IMR-90 (cell line): ENCODE results near the gene SWI5. TPM values are rescaled to one million over a fixed set of nuclear protein-coding genes. Genes with fewer than 3 reads are reported as not detected.

ENCODE experiments used
- ATAC-seq: fragments of 200-7000 bp; cut with Tn5 transposase; 2 replicates; pipeline ENCODE4 v1.9.1; 2020; ENCODE audit warnings: low read depth, mild to moderate bottlenecking, moderate library complexity
- BruUV-seq: library from RNA; stranded (reverse); fragments of 400-500 nt; replicated peaks from 2 replicates; lab custom pipeline; 2021; lab: Mats Ljungman, UMichigan
- CTCF ChIA-PET: fragments of 300-600 bp; formaldehyde crosslinking; extraction: SDS; loops from one replicate; lab custom pipeline; 2021; ENCODE audit warnings: antibody characterized with exemption; lab: Yijun Ruan, JAX
- POLR2A ChIA-PET: fragments of 300-600 bp; sonication (Branson Sonifier 250); formaldehyde crosslinking; loops from one replicate; lab custom pipeline; 2022; ENCODE audit warnings: antibody characterized with exemption; ENCODE audit not compliant: unreplicated experiment; lab: Charles Lee
- DNase-seq: peaks from one replicate; pipeline ENCODE4 v3.0.0; 2013
- H2AFZ ChIP-seq: replicated peaks from 2 replicates; pipeline ENCODE3; 2013; ENCODE audit warnings: low read length, mild to moderate bottlenecking; ENCODE audit not compliant: poor library complexity
- H2AK5ac ChIP-seq: 2 replicates; pipeline ENCODE4 v1.6.1; 2013; ENCODE audit warnings: low read depth, low read length, inconsistent platforms
- H2AK9ac ChIP-seq: replicated peaks from 2 replicates; pipeline ENCODE3; 2013; ENCODE audit warnings: mild to moderate bottlenecking, low read depth, low read length, moderate library complexity; ENCODE audit not compliant: poor library complexity
- H2BK120ac ChIP-seq: 2 replicates; pipeline ENCODE4 v1.6.1; 2013; ENCODE audit warnings: low read depth, low read length, inconsistent platforms
- H2BK15ac ChIP-seq: 3 replicates; pipeline ENCODE4 v1.6.1; 2013; ENCODE audit warnings: low read depth, low read length, inconsistent platforms
- H2BK20ac ChIP-seq: 2 replicates; pipeline ENCODE4 v1.6.1; 2013; ENCODE audit warnings: low read depth, mild to moderate bottlenecking, inconsistent platforms, low read length, moderate library complexity
- H2BK5ac ChIP-seq: 2 replicates; pipeline ENCODE4 v1.6.1; 2013; ENCODE audit warnings: mild to moderate bottlenecking, low read depth, low read length, inconsistent platforms; ENCODE audit not compliant: poor library complexity, severe bottlenecking
- H3K14ac ChIP-seq: replicated peaks from 2 replicates; pipeline ENCODE4 v1.6.1; 2013; ENCODE audit warnings: low read depth, low read length, inconsistent platforms
- H3K18ac ChIP-seq: 2 replicates; pipeline ENCODE4 v1.6.1; 2013; ENCODE audit warnings: low read depth, low read length, control low read depth
- H3K23ac ChIP-seq: 2 replicates; pipeline ENCODE4 v1.6.1; 2013; ENCODE audit warnings: low read depth, low read length, inconsistent platforms
- H3K27ac ChIP-seq: 2 replicates; pipeline ENCODE4 v1.5.1; 2013; ENCODE audit warnings: mild to moderate bottlenecking, control low read depth, low read length; ENCODE audit not compliant: insufficient read depth
- H3K27me3 ChIP-seq: 2 replicates; pipeline ENCODE4 v1.6.1; 2013; ENCODE audit warnings: low read length; ENCODE audit not compliant: control insufficient read depth, insufficient read depth
- H3K36me3 ChIP-seq: 2 replicates; pipeline ENCODE4 v1.6.1; 2013; ENCODE audit warnings: low read length, mixed read lengths; ENCODE audit not compliant: control insufficient read depth, insufficient read depth
- H3K4ac ChIP-seq: 2 replicates; pipeline ENCODE4 v1.6.1; 2013; ENCODE audit warnings: low read depth, low read length, inconsistent platforms
- H3K4me1 ChIP-seq: 2 replicates; pipeline ENCODE4 v1.6.1; 2013; ENCODE audit warnings: low read length, mixed read lengths; ENCODE audit not compliant: control insufficient read depth, insufficient read depth
- H3K4me2 ChIP-seq: 2 replicates; pipeline ENCODE4 v1.6.1; 2013; ENCODE audit warnings: low read depth, mild to moderate bottlenecking, control low read depth, low read length, moderate library complexity
- H3K4me3 ChIP-seq: 2 replicates; pipeline ENCODE4 v1.5.1; 2013; ENCODE audit warnings: low read depth, mild to moderate bottlenecking, control low read depth, low read length, moderate library complexity; ENCODE audit not compliant: insufficient read depth
- H3K56ac ChIP-seq: 2 replicates; pipeline ENCODE4 v1.6.1; 2013; ENCODE audit warnings: low read length, inconsistent platforms; ENCODE audit not compliant: insufficient read depth; ENCODE audit errors: extremely low read depth
- H3K79me1 ChIP-seq, 2 experiments: 2 replicates each; pipeline ENCODE4 v1.6.1; 2013; ENCODE audit warnings: low read length in 2 of 2, inconsistent platforms in 1 of 2, low read depth in 1 of 2
- H3K9ac ChIP-seq: 2 replicates; pipeline ENCODE4 v1.6.1; 2013; ENCODE audit warnings: low read depth, low read length, control low read depth
- H3K9me1 ChIP-seq: 2 replicates; pipeline ENCODE4 v1.6.1; 2013; ENCODE audit warnings: low read length, inconsistent platforms; ENCODE audit not compliant: insufficient read depth
- H3K9me3 ChIP-seq: 2 replicates; pipeline ENCODE4 v1.6.1; 2013; ENCODE audit warnings: low read length; ENCODE audit not compliant: control insufficient read depth, insufficient read depth
- H4K20me1 ChIP-seq: 2 replicates; pipeline ENCODE4 v1.6.1; 2013; ENCODE audit warnings: low read length, inconsistent platforms; ENCODE audit not compliant: insufficient read depth
- H4K5ac ChIP-seq: 2 replicates; pipeline ENCODE4 v1.6.1; 2013; ENCODE audit warnings: mild to moderate bottlenecking, low read depth, low read length, control low read depth
- H4K8ac ChIP-seq, 2 experiments: 2 replicates each; pipeline ENCODE4 v1.6.1; 2013; ENCODE audit warnings: low read depth in 2 of 2, low read length in 2 of 2, control low read depth in 1 of 2, inconsistent platforms in 1 of 2
- H4K91ac ChIP-seq: 2 replicates; pipeline ENCODE4 v1.6.1; 2013; ENCODE audit warnings: low read depth, low read length, inconsistent platforms; ENCODE audit not compliant: insufficient read depth
- MXI1 ChIP-seq: IDR thresholded peaks from 2 replicates; pipeline ENCODE4 v1.6.1; 2012; ENCODE audit warnings: low read depth, mild to moderate bottlenecking, low read length, moderate library complexity, borderline replicate concordance
- WGBS, 2 experiments: methylation state at CpG; one replicate each; pipeline versions ENCODE4 v1.1.5 to v1.1.7; 2013; ENCODE audit warnings: missing lambda C conversion rate in 2 of 2; ENCODE audit not compliant: insufficient read length in 1 of 2; ENCODE audit errors: extremely low coverage in 2 of 2; 5-methylcytosine and 5-hydroxymethylcytosine counted together
- dilution Hi-C: fragments of 300-500 bp; cut with HindIII; formaldehyde crosslinking; loops from one replicate; pipeline ENCODE4 v1.14.3; 2018; ENCODE audit warnings: low sequenced_read_pairs; ENCODE audit not compliant: unreplicated experiment
- in situ Hi-C: fragments of 300-500 bp; cut with MboI; formaldehyde crosslinking; loops from 3 replicates; pipeline ENCODE4 v1.14.3; 2019; ENCODE audit warnings: low sequenced_read_pairs, inconsistent platforms, mixed read lengths
- intact Hi-C: fragments of 100-400 bp; cut with micrococcal nuclease; formaldehyde crosslinking; loops from 2 replicates; pipeline ENCODE4 v1.10.0; 2022
- polyA plus RNA-seq, 3 experiments: library from polyadenylated mRNA; depleted of rRNA; stranded (reverse); fragments of >200 nt; gene quantifications; 2 replicates each; pipeline ENCODE4 v1.2.3, GENCODE V29; 2012; ENCODE audit warnings: low replicate concordance in 1 of 3
- total RNA-seq: library from RNA; depleted of rRNA; stranded (reverse); fragments of >200 nt; gene quantifications from 2 replicates; pipeline ENCODE4 v1.2.3, GENCODE V29; 2012
- TF ChIP-seq, protein P1 (sequence below): fragments of 150-350 bp; IDR thresholded peaks from 2 replicates; pipeline ENCODE4 v1.6.1; 2017; ENCODE audit warnings: mild to moderate bottlenecking, antibody characterized with exemption, low read length, low read depth

The SWI5 gene
- total and polyA plus RNA-seq, 2 of the 4 experiments (the other 2 are of a cell fraction), result 38.9 to 93.5 TPM

- 27% methylated on average over 3 of the region's 13 CpGs; no CpG with 5 or more reads in 1 of the 2 experiments for WGBS, 2 experiments
- peak overlapping the region; percentile 66 for H2BK20ac ChIP-seq
- peaks cover 0 to 15% of the 10 kb centered on the region in 2 experiments; a peak in 2 of 4 replicates for H3K79me1 ChIP-seq
- H3K23ac ChIP-seq, result peak overlapping the region; percentile 96
- no peaks in the 10 kb centered on the region for H4K20me1 ChIP-seq
- H4K91ac ChIP-seq, result peak overlapping the region; percentile 88
- H2BK120ac ChIP-seq, result peak overlapping the region; percentile 85
- peak overlapping the region; percentile 16 for H3K18ac ChIP-seq
- BruUV-seq, result no TSS peak
- peak overlapping the region; percentile 91 to 99 for H4K8ac ChIP-seq
- TF ChIP-seq MXI1, result peak; percentile 47; the same call in 1 of the 2 replicates
- TF ChIP-seq, protein P1, sequence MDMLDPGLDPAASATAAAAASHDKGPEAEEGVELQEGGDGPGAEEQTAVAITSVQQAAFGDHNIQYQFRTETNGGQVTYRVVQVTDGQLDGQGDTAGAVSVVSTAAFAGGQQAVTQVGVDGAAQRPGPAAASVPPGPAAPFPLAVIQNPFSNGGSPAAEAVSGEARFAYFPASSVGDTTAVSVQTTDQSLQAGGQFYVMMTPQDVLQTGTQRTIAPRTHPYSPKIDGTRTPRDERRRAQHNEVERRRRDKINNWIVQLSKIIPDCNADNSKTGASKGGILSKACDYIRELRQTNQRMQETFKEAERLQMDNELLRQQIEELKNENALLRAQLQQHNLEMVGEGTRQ, result no peak
- H2AFZ ChIP-seq, result peak overlapping the region; percentile 93
- H3K56ac ChIP-seq, result peak overlapping the region; percentile 43; the same call in 1 of the 2 replicates
- H2AK9ac ChIP-seq, result peak overlapping the region; percentile 95
- H2BK15ac ChIP-seq, result peak overlapping the region; percentile 99
- ATAC-seq (peak; percentile 47), DNase-seq (peak; percentile 81)
- no peaks in the 10 kb centered on the region for H3K27me3 ChIP-seq
- H4K5ac ChIP-seq, result peak overlapping the region; percentile 62
- peak overlapping the region; percentile 72 for H2BK5ac ChIP-seq
- peaks cover 26% of the 10 kb centered on the region for H3K4me1 ChIP-seq
- H3K27ac ChIP-seq, result peak overlapping the region; percentile 51
- H3K4ac ChIP-seq, result peak overlapping the region; percentile 99
- H3K4me3 ChIP-seq, result no peak overlapping the region
- CTCF ChIA-PET, result no interaction called here
- peaks cover 23% of the 10 kb centered on the region for H3K9me1 ChIP-seq
- H3K9me3 ChIP-seq, result no peaks in the 10 kb centered on the region
- dilution Hi-C loops (no loop called here), in situ Hi-C loops (no loop called here), intact Hi-C loops (no loop called here)
- H2AK5ac ChIP-seq, result peak overlapping the region; percentile 99
- H3K36me3 ChIP-seq, result no peaks in the 10 kb centered on the region
- H3K9ac ChIP-seq, result peak overlapping the region; percentile 30
- peak overlapping the region; percentile 99 for H3K14ac ChIP-seq
- peak overlapping the region; percentile 3 for H3K4me2 ChIP-seq
- POLR2A ChIA-PET, result no interaction called here
These were observed 30.5 kb upstream of the SWI5 start for GRCh38 chr9:128245421-128246151.
